Mucosa of stomach (tissue), 1 donor: ENCODE data around the gene ZBTB1.

ENCODE experiments used
- H3K27me3 ChIP-seq: one replicate; pipeline ENCODE4 v1.7.0; 2013; ENCODE audit warnings: mild to moderate bottlenecking, low read length; ENCODE audit not compliant: control insufficient read depth, insufficient read depth
- H3K36me3 ChIP-seq: one replicate; pipeline ENCODE4 v1.7.0; 2013; ENCODE audit warnings: low read length; ENCODE audit not compliant: control insufficient read depth, insufficient read depth
- H3K4me1 ChIP-seq: one replicate; pipeline ENCODE4 v1.7.0; 2013; ENCODE audit warnings: mild to moderate bottlenecking, low read length; ENCODE audit not compliant: control insufficient read depth, insufficient read depth
- H3K4me3 ChIP-seq: one replicate; pipeline ENCODE4 v1.7.0; 2013; ENCODE audit warnings: low read length
- H3K9ac ChIP-seq: one replicate; pipeline ENCODE4 v1.7.0; 2013; ENCODE audit warnings: mild to moderate bottlenecking, low read length, moderate library complexity
- H3K9me3 ChIP-seq: one replicate; pipeline ENCODE4 v1.7.0; 2013; ENCODE audit warnings: mild to moderate bottlenecking, low read length, moderate library complexity; ENCODE audit not compliant: control insufficient read depth
- donor health status: Pancreatic carcinoma.

The ZBTB1 gene

GRCh38 chr14:64502887-64503433 is 1.6 kb upstream of the ZBTB1 start:
- H3K9me3 ChIP-seq = no peaks in the 10 kb centered on the region
- peak overlapping the region; percentile 58 for H3K4me3 ChIP-seq
- peak overlapping the region; percentile 99 for H3K9ac ChIP-seq
- no peaks in the 10 kb centered on the region for H3K36me3 ChIP-seq
- no peaks in the 10 kb centered on the region for H3K27me3 ChIP-seq
- peaks cover 18% of the 10 kb centered on the region for H3K4me1 ChIP-seq

- H3K27me3 ChIP-seq = no peaks in the 10 kb centered on the region
- H3K4me1 ChIP-seq = peaks cover 23% of the 10 kb centered on the region
- H3K9ac ChIP-seq = peak within 1 kb of the TSS; percentile 99
- H3K36me3 ChIP-seq = no peaks in the 10 kb centered on the region
- H3K9me3 ChIP-seq = no peaks in the 10 kb centered on the region
- peak within 1 kb of the TSS; percentile 58 for H3K4me3 ChIP-seq
Observed at GRCh38 chr14:64503434-64504309, 898 bp upstream of the ZBTB1 start, which contains the start of gene ZBTB25. Gene ZBTB25, minus strand, starts transcription at chr14:64503838. Its CDS starts 13,305 bp downstream, at chr14:64490533.

DNA sequence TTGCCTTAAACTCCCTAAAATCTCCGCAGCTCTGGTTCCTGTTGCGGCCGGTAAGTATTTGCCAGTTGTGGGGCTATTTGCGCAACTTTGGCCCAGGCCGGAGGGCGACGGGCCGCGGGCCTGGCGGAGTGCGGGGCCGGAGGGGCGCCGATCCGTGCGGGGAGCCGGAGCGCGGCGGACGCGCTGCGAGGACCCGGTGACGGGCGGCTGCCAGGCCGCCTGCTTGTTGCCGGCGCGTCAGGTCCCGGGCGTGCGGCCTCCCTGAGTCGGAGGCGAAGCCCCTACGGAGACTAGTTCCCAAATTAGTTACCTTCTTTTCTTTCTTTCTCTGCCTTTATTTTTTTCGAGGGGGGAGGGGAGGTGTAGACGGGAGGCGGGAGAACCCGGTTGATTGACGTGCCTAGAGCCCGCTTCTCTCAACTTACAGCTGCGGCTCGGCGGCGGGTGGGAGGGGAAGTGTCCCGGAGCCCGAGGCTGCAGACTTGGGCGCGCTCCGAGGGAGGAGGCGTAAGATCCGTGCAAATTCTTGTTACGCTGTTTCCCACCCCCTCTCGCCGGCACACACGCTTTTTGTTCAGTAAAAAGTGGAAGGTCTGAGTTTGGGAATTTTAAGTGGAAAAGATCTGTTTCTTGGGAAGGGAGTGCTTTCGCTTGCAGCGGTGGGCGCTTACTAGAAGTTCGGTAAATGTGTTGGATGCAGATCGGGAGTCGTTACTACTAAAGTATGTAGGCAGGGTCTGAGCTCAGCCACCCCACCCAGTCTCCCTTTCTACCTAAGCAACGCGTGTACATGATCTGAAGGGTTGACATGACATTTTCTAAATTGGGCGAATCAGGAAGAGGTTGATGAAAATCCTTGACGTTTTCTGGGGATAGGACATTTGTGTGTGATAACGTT is 576 bp downstream of the ZBTB1 start:
- Histone ChIP-seq H3K9ac (peak overlapping the region; percentile 99), H3K27me3 (no peaks in the 10 kb centered on the region), H3K36me3 (no peaks in the 10 kb centered on the region), H3K4me3 (peak overlapping the region; percentile 58), H3K9me3 (no peaks in the 10 kb centered on the region), H3K4me1 (peaks cover 29% of the 10 kb centered on the region)

DNA sequence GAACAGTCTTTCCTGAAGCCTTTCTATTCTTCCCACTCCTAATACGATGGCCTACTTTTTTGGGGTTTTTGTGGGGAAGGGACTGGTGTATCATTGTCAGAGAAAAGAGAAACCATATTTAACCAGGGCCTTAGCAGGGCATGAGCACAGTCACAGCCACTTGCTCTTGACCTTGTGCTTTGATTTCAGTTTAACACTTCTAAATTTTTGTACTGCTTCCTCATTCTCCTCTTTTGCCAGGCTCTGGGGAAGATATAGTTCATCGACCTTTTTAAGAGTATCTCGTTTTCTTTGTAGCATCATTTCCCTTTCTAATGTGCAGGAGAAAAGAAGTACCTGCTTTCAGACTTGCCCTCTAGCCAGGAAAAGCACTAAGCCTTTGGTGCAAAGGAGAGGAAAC is 2.2 kb downstream of the ZBTB1 start:
- H3K4me3 ChIP-seq = no peak overlapping the region
- H3K9me3 ChIP-seq = no peaks in the 10 kb centered on the region
- H3K36me3 ChIP-seq = no peaks in the 10 kb centered on the region
- H3K9ac ChIP-seq = peak overlapping the region; percentile 41
- H3K4me1 ChIP-seq = peaks cover 22% of the 10 kb centered on the region
- H3K27me3 ChIP-seq = no peaks in the 10 kb centered on the region

DNA sequence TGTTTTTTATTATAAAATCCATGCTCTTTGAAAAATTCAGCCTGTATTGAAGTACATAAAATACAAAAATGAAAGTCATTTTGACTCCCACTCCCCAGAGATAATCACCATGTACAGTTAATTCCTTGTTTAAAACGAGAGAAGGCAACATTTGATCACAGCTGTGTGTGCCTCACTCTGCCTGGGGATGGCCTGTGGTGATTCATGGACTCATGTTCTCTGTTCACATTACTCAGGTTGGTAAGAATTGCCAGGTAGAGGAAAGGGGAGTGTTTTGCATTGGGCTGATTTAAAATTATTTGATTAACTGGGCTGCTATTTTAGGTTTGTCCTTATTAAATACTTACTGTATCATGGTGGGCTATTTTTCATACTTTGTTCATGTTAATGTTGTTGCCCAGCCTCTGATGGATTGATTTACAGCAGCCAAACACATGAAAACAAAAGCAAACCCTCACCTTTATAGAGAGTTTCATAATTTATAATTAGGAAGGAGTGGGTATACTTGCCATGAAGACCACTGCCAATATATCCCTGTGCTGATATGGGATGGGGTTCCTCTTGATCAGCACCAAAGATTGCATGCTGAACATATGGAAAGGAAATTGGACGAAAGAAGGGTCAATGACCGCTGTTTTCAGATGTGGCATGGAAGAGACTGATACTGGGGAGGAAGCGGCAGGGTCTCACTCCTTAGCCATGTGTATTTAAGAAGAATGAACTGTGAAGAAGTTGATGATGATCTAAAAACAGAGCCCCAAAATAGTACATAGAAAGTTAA is 3.0 kb downstream of the ZBTB1 start:
- H3K4me1 ChIP-seq = peaks cover 14% of the 10 kb centered on the region
- no peak overlapping the region for H3K4me3 ChIP-seq
- H3K27me3 ChIP-seq = no peaks in the 10 kb centered on the region
- no peaks in the 10 kb centered on the region for H3K36me3 ChIP-seq
- no peaks in the 10 kb centered on the region for H3K9me3 ChIP-seq
- H3K9ac ChIP-seq = no peak overlapping the region

DNA sequence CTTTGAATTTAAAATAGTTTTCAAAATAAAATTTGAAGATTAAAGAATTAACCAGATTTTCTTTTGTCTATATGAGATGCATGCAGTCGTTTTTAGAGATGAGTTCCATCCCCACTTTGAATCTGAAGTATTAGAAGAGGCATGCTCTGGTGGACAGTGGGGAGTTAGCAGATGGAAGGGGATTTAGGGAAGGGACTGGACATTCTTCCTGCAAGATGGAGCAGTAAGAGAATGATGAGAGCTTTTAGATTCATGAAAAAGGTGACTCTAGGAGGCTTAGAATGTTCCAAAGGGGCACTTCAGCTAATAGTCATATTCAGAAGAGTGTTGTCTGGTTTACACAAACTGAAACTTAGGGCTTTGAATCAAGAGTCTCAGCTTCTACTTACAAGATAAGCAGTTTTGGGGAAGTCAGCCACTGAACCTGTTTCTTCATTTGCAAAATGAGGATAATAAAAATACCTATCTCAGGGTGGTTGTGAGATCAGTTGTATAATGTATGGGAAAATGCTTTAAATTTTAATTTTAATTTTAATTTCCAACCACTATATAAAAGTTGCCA is 3.7 kb downstream of the ZBTB1 start:
- H3K4me3 ChIP-seq = no peak overlapping the region
- peaks cover 11% of the 10 kb centered on the region for H3K4me1 ChIP-seq

DNA sequence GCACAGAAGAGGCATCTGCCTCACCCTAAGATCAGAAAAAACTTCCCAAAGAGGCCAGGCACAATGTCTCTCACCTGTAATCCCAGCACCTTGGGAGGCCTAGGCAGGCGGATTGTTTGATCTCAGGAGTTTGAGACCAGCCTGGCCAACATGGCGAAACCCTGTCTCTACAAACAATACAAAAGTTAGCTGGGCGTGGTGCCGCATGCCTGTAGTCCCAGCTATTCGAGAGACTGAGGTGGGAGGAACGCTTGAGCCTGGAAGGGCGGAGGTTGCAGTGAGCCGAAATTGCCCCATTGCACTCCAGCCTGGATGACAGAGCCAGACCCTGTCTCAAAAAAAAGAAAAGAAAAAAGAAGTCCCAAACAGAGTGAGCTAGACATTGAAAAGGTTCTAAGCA is 4.5 kb downstream of the ZBTB1 start:
- H3K4me3 ChIP-seq = no peak overlapping the region
- H3K9me3 ChIP-seq = no peaks in the 10 kb centered on the region
- no peaks in the 10 kb centered on the region for H3K36me3 ChIP-seq
- H3K9ac ChIP-seq = no peak overlapping the region
- no peaks in the 10 kb centered on the region for H3K27me3 ChIP-seq
- H3K4me1 ChIP-seq = peaks cover 11% of the 10 kb centered on the region

More for the DNA sequence above, 3.7 kb downstream of the ZBTB1 start:
- Histone ChIP-seq H3K27me3 (no peaks in the 10 kb centered on the region), H3K36me3 (no peaks in the 10 kb centered on the region), H3K9me3 (no peaks in the 10 kb centered on the region), H3K9ac (no peak overlapping the region)

GRCh38 chr14:64510825-64511671 is 6.5 kb downstream of the ZBTB1 start:
- no peaks in the 10 kb centered on the region for H3K27me3 ChIP-seq
- H3K4me3 ChIP-seq = no peak overlapping the region
- H3K4me1 ChIP-seq = peaks cover 11% of the 10 kb centered on the region
- H3K36me3 ChIP-seq = no peaks in the 10 kb centered on the region
- H3K9me3 ChIP-seq = no peaks in the 10 kb centered on the region
- H3K9ac ChIP-seq = no peak overlapping the region

DNA sequence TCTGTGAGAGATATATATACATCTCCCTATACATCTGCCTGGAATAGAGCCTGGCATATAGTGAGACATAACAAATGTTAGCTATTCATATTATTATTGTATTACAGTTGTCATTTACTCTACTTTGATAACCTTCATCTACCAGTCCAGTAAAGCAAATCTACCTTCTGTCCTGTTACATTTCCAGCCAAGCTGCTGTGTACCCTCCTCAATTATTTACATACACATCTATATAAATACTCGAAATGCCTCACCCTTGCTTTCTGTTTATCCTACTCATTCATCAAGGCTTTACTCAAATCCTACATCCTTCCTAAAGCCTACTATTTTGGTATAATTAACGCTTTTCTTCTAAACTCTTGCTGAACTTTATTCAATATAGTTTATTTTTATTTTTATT is 8.7 kb downstream of the ZBTB1 start:
- no peaks in the 10 kb centered on the region for H3K36me3 ChIP-seq
- no peak overlapping the region for H3K9ac ChIP-seq
- peaks cover 10% of the 10 kb centered on the region for H3K4me1 ChIP-seq
- no peaks in the 10 kb centered on the region for H3K27me3 ChIP-seq
- no peaks in the 10 kb centered on the region for H3K9me3 ChIP-seq
- no peak overlapping the region for H3K4me3 ChIP-seq

DNA sequence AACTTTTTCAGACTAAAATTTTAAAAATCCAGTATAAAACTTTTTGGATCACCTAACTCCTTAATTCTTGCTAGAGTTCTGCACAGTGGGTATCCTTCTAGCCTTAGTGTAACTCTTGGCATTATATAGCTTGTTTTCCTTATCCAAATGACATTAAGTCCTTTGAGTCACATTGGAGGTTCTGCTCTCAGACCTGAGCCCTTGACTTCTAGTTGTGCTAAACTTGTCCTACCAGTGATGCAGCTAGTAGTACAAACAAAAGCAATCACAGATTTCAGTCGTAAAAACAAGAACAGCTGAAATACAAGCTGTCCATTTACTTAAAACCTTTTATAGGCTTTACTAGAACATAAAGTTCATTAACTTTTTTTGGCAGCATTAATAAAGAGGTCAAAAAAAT is 10.5 kb downstream of the ZBTB1 start:
- Histone ChIP-seq H3K27me3 (no peaks in the 10 kb centered on the region), H3K9ac (no peak overlapping the region), H3K4me3 (no peak overlapping the region), H3K4me1 (no peaks in the 10 kb centered on the region), H3K36me3 (no peaks in the 10 kb centered on the region), H3K9me3 (no peaks in the 10 kb centered on the region)
